ENCODE measurements around the gene GCNT3. TPM values are rescaled to one million over a fixed set of nuclear protein-coding genes. Genes with fewer than 3 reads are reported as not detected.

Gene GCNT3
- polyA plus RNA-seq, 3 donors = not detected

DNA sequence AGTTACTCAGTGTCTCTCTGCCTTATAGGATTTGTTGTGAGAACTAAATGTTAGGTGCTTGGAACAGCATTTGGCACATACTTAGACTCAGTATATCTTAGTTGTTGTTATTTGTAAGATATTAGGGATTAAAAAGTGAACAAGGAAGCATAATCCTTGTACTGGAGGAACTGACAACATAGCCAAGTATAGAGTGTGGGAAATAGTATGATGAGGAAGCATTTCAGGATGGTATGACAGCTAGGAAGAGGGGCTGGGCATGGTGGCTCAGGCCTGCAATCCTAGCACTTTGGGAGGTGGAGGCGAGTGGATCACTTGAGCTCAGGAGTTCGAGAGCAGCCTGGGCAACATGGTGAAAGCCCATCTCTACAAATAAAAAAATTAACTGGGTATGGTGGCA, 16.6 kb upstream of the GCNT3 start:
- H3K27ac ChIP-seq (ENCODE audit: low read depth in 1 of 2, low read length in 2 of 2) = no peak overlapping the region
- peaks cover 0 to 8% of the 10 kb centered on the region in 2 donors for H3K27me3 ChIP-seq (ENCODE audit: control insufficient read depth in 2 of 2, insufficient read depth in 2 of 2, low read length in 2 of 2)
- no peaks in the 10 kb centered on the region for H3K4me1 ChIP-seq (ENCODE audit: control insufficient read depth in 1 of 2, insufficient read depth in 2 of 2, low read length in 2 of 2)
- no peaks in the 10 kb centered on the region for H3K36me3 ChIP-seq (replicated peaks in 1 of 2; ENCODE audit: control insufficient read depth in 1 of 2, insufficient read depth in 2 of 2, low read length in 2 of 2)
- H3K9ac ChIP-seq (ENCODE audit: insufficient read depth, low read length, poor library complexity, severe bottlenecking) = no peak overlapping the region
- intact Hi-C loops (cut with micrococcal nuclease) = no loop called here
- Mint-ChIP-seq H3K27me3 (ENCODE audit: low read depth in 3 of 3) (peaks cover 23 to 30% (median 30%) of the 10 kb centered on the region in 3 donors), H3K27ac (no peak overlapping the region), H3K36me3 (no peaks in the 10 kb centered on the region), H3K4me1 (peaks cover 6% of the 10 kb centered on the region), H3K9me3 (peaks cover 0 to 5% (median 0%) of the 10 kb centered on the region in 7 donors), H3K4me3 (no peak overlapping the region)
- no peaks in the 10 kb centered on the region for H4K20me1 ChIP-seq (ENCODE audit: insufficient read depth, low read length)
- no peak overlapping the region for H2AFZ ChIP-seq (ENCODE audit: insufficient read depth, low read depth, low read length, poor library complexity, severe bottlenecking)
- no peak overlapping the region for H3K4me3 ChIP-seq (replicated peaks in 1 of 3; ENCODE audit: low read depth in 2 of 3, low read length in 3 of 3)
- no peak for DNase-seq
- no peak overlapping the region for H3K4me2 ChIP-seq (replicated peaks; ENCODE audit: extremely low read depth, low read length, poor library complexity, severe bottlenecking)
- H3K79me2 ChIP-seq (ENCODE audit: insufficient read depth, low read length) = no peaks in the 10 kb centered on the region
- TF ChIP-seq, protein P1, sequence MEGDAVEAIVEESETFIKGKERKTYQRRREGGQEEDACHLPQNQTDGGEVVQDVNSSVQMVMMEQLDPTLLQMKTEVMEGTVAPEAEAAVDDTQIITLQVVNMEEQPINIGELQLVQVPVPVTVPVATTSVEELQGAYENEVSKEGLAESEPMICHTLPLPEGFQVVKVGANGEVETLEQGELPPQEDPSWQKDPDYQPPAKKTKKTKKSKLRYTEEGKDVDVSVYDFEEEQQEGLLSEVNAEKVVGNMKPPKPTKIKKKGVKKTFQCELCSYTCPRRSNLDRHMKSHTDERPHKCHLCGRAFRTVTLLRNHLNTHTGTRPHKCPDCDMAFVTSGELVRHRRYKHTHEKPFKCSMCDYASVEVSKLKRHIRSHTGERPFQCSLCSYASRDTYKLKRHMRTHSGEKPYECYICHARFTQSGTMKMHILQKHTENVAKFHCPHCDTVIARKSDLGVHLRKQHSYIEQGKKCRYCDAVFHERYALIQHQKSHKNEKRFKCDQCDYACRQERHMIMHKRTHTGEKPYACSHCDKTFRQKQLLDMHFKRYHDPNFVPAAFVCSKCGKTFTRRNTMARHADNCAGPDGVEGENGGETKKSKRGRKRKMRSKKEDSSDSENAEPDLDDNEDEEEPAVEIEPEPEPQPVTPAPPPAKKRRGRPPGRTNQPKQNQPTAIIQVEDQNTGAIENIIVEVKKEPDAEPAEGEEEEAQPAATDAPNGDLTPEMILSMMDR (IDR thresholded peaks at IDR 0.05) = no peak
- no peaks in the 10 kb centered on the region for H3K9me3 ChIP-seq (replicated peaks in 1 of 2; ENCODE audit: control insufficient read depth in 1 of 2, insufficient read depth in 1 of 2, low read length in 2 of 2)
- WGBS (ENCODE audit: insufficient coverage) = no CpG with 5 or more reads among the region's 2 CpGs

DNA sequence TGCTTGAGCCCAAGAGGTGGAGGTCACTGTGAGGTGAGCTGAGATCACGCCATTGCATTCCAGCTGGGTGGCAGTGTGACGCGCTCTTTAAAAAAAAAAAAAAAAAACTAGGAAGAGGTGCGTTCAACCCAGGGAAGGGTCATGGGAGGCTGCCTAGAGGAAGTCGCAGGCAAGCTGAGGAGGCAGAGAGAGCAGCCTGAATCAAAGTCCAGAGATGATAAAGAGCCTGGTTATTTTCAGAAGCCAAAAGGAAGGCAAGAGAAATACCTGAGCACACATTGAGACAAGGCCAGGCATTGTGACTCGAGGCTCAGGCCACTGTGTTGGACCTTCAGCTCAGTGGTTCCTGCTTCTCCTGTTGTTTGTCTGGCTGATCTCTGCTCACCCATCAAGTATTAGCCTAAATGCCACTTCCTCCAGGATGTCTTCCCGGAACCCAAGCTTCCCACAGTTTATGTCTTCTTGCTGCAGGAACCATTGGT, 16.1 kb upstream of the GCNT3 start:
- intact Hi-C loops (cut with micrococcal nuclease) = no loop called here
- Mint-ChIP-seq H3K4me1 (peaks cover 4% of the 10 kb centered on the region), H3K4me3 (no peak overlapping the region), H3K27me3 (ENCODE audit: low read depth in 3 of 3) (peaks cover 20 to 30% (median 26%) of the 10 kb centered on the region in 3 donors), H3K9me3 (peaks cover 0 to 7% (median 2%) of the 10 kb centered on the region in 7 donors), H3K36me3 (no peaks in the 10 kb centered on the region), H3K27ac (no peak overlapping the region)
- no peaks in the 10 kb centered on the region for H3K9me3 ChIP-seq (replicated peaks in 1 of 2; ENCODE audit: control insufficient read depth in 1 of 2, insufficient read depth in 1 of 2, low read length in 2 of 2)
- TF ChIP-seq, protein P1 (IDR thresholded peaks at IDR 0.05) = no peak
- H3K27me3 ChIP-seq (ENCODE audit: control insufficient read depth in 2 of 2, insufficient read depth in 2 of 2, low read length in 2 of 2) = peaks cover 0 to 8% of the 10 kb centered on the region in 2 donors
- no peak overlapping the region for H3K4me2 ChIP-seq (replicated peaks; ENCODE audit: extremely low read depth, low read length, poor library complexity, severe bottlenecking)
- no peaks in the 10 kb centered on the region for H3K79me2 ChIP-seq (ENCODE audit: insufficient read depth, low read length)
- no peaks in the 10 kb centered on the region for H3K36me3 ChIP-seq (replicated peaks in 1 of 2; ENCODE audit: control insufficient read depth in 1 of 2, insufficient read depth in 2 of 2, low read length in 2 of 2)
- no peak overlapping the region for H3K27ac ChIP-seq (ENCODE audit: low read depth in 1 of 2, low read length in 2 of 2)
- H3K4me3 ChIP-seq (replicated peaks in 1 of 3; ENCODE audit: low read depth in 2 of 3, low read length in 3 of 3) = no peak overlapping the region
- DNase-seq = no peak
- no peaks in the 10 kb centered on the region for H3K4me1 ChIP-seq (ENCODE audit: control insufficient read depth in 1 of 2, insufficient read depth in 2 of 2, low read length in 2 of 2)
- no peak overlapping the region for H2AFZ ChIP-seq (ENCODE audit: insufficient read depth, low read depth, low read length, poor library complexity, severe bottlenecking)
- 95% methylated on average over 6 of the region's 7 CpGs for WGBS (ENCODE audit: insufficient coverage)
- H3K9ac ChIP-seq (ENCODE audit: insufficient read depth, low read length, poor library complexity, severe bottlenecking) = no peak overlapping the region
- H4K20me1 ChIP-seq (ENCODE audit: insufficient read depth, low read length) = no peaks in the 10 kb centered on the region
